GM12892 (cell line): ENCODE measurements around the gene SUGCT.

ENCODE experiments used
- POLR2A ChIP-seq: IDR thresholded peaks from 2 replicates; pipeline ENCODE4 v1.6.1; 2011; ENCODE audit warnings: low read depth, low read length, control low read depth
- POLR2AphosphoS5 ChIP-seq: IDR thresholded peaks from 2 replicates; pipeline ENCODE4 v1.6.1; 2011; ENCODE audit warnings: low read depth, low read length, control low read depth
- TAF1 ChIP-seq: IDR thresholded peaks from 2 replicates; pipeline ENCODE4 v1.6.1; 2011; ENCODE audit warnings: low read depth, mild to moderate bottlenecking, control low read depth, low read length, borderline replicate concordance

DNA sequence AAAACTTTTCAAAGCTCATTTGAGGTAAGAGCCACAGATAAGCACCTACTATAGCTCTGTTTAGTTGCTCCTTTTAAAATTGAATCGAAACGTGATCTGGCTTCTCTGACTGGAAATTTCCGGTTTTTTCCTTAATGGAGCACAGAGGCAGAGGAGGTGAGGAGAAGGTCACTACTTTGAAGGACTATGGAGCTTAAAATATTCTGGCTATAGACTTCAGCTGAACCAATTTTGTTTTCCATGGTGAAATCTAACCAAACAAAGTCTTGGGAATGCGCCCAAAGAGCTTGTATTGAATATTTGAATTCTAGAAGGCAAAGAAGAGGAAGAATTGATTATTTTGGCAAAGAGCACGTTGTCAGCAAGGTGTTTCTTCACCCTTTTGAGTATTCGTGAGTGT is 711.1 kb downstream of the SUGCT start:
- TF ChIP-seq POLR2A: no peak
- no peak for TF ChIP-seq POLR2AphosphoS5
- TF ChIP-seq TAF1: no peak
